Ovary (tissue), 9 donors: ENCODE measurements around the gene ARHGEF6. TPM values are rescaled to one million over a fixed set of nuclear protein-coding genes. Genes with fewer than 3 reads are reported as not detected.
A peak's percentile ranks its signal among the peaks of the same experiment; 100 is the strongest.

Source experiments
- DNase-seq, 5 donors: peaks; one replicate each; pipeline ENCODE4 v3.0.0-alpha.2; 2019 to 2020
- H3K27ac ChIP-seq, 2 donors: fragments of 200-600 bp; one replicate each; pipeline versions ENCODE4 v1.5.1 to v1.8.0; 2019 to 2022
- H3K27me3 ChIP-seq: fragments of 200-600 bp; one replicate; pipeline ENCODE4 v1.8.0; 2022
- H3K36me3 ChIP-seq: fragments of 200-600 bp; sonication (generic); one replicate; pipeline ENCODE4 v1.5.1; 2019
- H3K4me1 ChIP-seq: one replicate; pipeline ENCODE4 v1.8.1; 2013; ENCODE audit warnings: mild to moderate bottlenecking, moderate library complexity; ENCODE audit not compliant: insufficient read depth
- H3K4me3 ChIP-seq: fragments of 200-600 bp; sonication (generic); one replicate; pipeline ENCODE4 v1.5.1; 2017
- H3K9me3 ChIP-seq, 2 donors: fragments of 200-600 bp in 1 of 2; sonication (generic) in 1 of 2; one replicate each; pipeline versions ENCODE4 v1.5.1 to v1.8.1; 2013 to 2019; ENCODE audit warnings: mild to moderate bottlenecking in 1 of 2, moderate library complexity in 1 of 2
- CTCF ChIP-seq, 3 donors: fragments of 450-650 bp in 2 of 3; fragments of 200-600 bp in 1 of 3; IDR thresholded peaks; one replicate each; pipeline versions ENCODE4 v1.5.1 to v1.8.0; 2016 to 2022; ENCODE audit warnings: antibody characterized with exemption in 3 of 3, mild to moderate bottlenecking in 1 of 3
- EP300 ChIP-seq: sonication (generic); formaldehyde crosslinking; IDR thresholded peaks from one replicate; pipeline ENCODE4 v1.6.1; 2017; ENCODE audit warnings: antibody characterized with exemption
- POLR2A ChIP-seq: fragments of 450-650 bp; IDR thresholded peaks from one replicate; pipeline ENCODE4 v1.6.1; 2017; ENCODE audit warnings: antibody characterized with exemption, mild to moderate bottlenecking, moderate library complexity
- WGBS, 3 donors: extraction: QIAGEN DNeasy Blood & Tissue Kit in 1 of 3; methylation state at CpG; one replicate each; pipeline versions ENCODE4 v1.1.5 to v1.1.7; 2013 to 2017; 5-methylcytosine and 5-hydroxymethylcytosine counted together
- intact Hi-C, 4 donors: fragments of 100-400 bp; cut with DNase I; formaldehyde crosslinking; loops; one replicate each; pipeline versions ENCODE4 v1.11.0 to v1.15.1; 2022 to 2023
- polyA plus RNA-seq, 2 donors: library from polyadenylated mRNA; stranded (reverse); fragments of 200-250 nt in 1 of 2; fragments of 350-450 nt in 1 of 2; fragmentation: Illumina TruSeq in 1 of 2; extraction: RNeasy Lipid Tissue Mini Kit (QIAGEN cat#74804) in 1 of 2; gene quantifications; one replicate each; pipeline ENCODE4 v1.2.3, GENCODE V29; 2013 to 2014
- total RNA-seq, 7 donors: library from RNA; depleted of rRNA in 2 of 7; stranded (reverse); fragments of >200 nt in 2 of 7; fragmentation: NEBNext Ultra II Directional in 3 of 7; extraction: Animal tissue kit (Norgen Biotek cat#: 25700) in 3 of 7; gene quantifications; one replicate each; pipeline versions ENCODE4 v1.1.0 to v1.2.4, GENCODE V29; 2016 to 2023
- donor health status: DM: no; HTN: no; CAD: no; lungs with moderate emphysema.
- donor health status: DM: no; HTN: no; CAD: no.
- donor health status: Bipolar disorder and iron deficiency.
- donor health status: DM: yes; HTN: yes; CAD: no.
- donor health status: DM: no; HTN: no; CAD: no.
- donor health status: DM: yes; HTN: yes; CAD: no.

Gene ARHGEF6
- total and polyA plus RNA-seq, 9 donors, result 9.5 to 37.9 (median 20.8) TPM

- Histone ChIP-seq H3K4me1 (no peaks in the 10 kb centered on the region), H3K9me3 (no peaks in the 10 kb centered on the region), H3K27me3 (no peaks in the 10 kb centered on the region), H3K27ac (no peak overlapping the region), H3K4me3 (no peak overlapping the region), H3K36me3 (no peaks in the 10 kb centered on the region)
- no peak for TF ChIP-seq CTCF (IDR thresholded peaks at IDR 0.05)
- TF ChIP-seq EP300, result no peak
- no peak for TF ChIP-seq POLR2A
- intact Hi-C loops, result no loop called here
- WGBS, 3 donors, result 53 to 74% (median 57%) methylated on average over 1 of the region's 1 CpG
- DNase-seq, result no peak
Measured at GRCh38 chrX:136708348-136708747, 72.4 kb downstream of the ARHGEF6 start.

GRCh38 chrX:136697156-136697555 lies 83.6 kb downstream of the ARHGEF6 start:
- no peak overlapping the region for H3K27ac ChIP-seq
- H3K36me3 ChIP-seq, result no peaks in the 10 kb centered on the region
- intact Hi-C loops, result no loop called here
- 40 to 43% (median 42%) methylated on average over 1 of the region's 1 CpG for WGBS, 3 donors
- TF ChIP-seq POLR2A (no peak), CTCF (IDR thresholded peaks at IDR 0.05) (no peak), EP300 (no peak)
- no peak overlapping the region for H3K4me3 ChIP-seq
- no peak for DNase-seq
- no peaks in the 10 kb centered on the region for H3K9me3 ChIP-seq
- no peaks in the 10 kb centered on the region for H3K4me1 ChIP-seq
- no peaks in the 10 kb centered on the region for H3K27me3 ChIP-seq

- H3K27ac ChIP-seq, result no peak overlapping the region
- no peaks in the 10 kb centered on the region for H3K4me1 ChIP-seq
- no peak overlapping the region for H3K4me3 ChIP-seq
- H3K36me3 ChIP-seq, result no peaks in the 10 kb centered on the region
- TF ChIP-seq POLR2A, result no peak
- TF ChIP-seq CTCF (IDR thresholded peaks at IDR 0.05), result peak; percentile 11 to 46 (median 40)
- 18 to 22% (median 21%) methylated on average over 8 of the region's 8 CpGs for WGBS, 3 donors
- no peaks in the 10 kb centered on the region for H3K9me3 ChIP-seq
- DNase-seq, result no peak
- H3K27me3 ChIP-seq, result no peaks in the 10 kb centered on the region
- intact Hi-C loops, result no loop called here
Measured at GRCh38 chrX:136694431-136695087, 86.2 kb downstream of the ARHGEF6 start.

GRCh38 chrX:136692271-136692670 lies 88.5 kb downstream of the ARHGEF6 start:
- DNase-seq, result no peak
- WGBS, 3 donors, result 75 to 79% (median 76%) methylated on average over 4 of the region's 4 CpGs
- intact Hi-C loops, result no loop called here
- H3K27me3 ChIP-seq, result no peaks in the 10 kb centered on the region
- no peak for TF ChIP-seq EP300
- TF ChIP-seq POLR2A, result no peak
- TF ChIP-seq CTCF (IDR thresholded peaks at IDR 0.05), result no peak
- H3K36me3 ChIP-seq, result no peaks in the 10 kb centered on the region
- no peak overlapping the region for H3K27ac ChIP-seq
- H3K9me3 ChIP-seq, result no peaks in the 10 kb centered on the region
- H3K4me1 ChIP-seq, result no peaks in the 10 kb centered on the region
- no peak overlapping the region for H3K4me3 ChIP-seq
